GM12891 (cell line): ENCODE results near the gene CD22.

ENCODE experiments used
- PAX5 ChIP-seq: IDR thresholded peaks from 2 replicates; pipeline ENCODE4 v1.6.1; 2011; ENCODE audit warnings: low read length, moderate library complexity, mild to moderate bottlenecking; ENCODE audit not compliant: insufficient read depth, severe bottlenecking
- POLR2A ChIP-seq: IDR thresholded peaks from 2 replicates; pipeline ENCODE4 v1.6.1; 2011; ENCODE audit warnings: low read depth, low read length, control low read depth
- POLR2AphosphoS5 ChIP-seq: IDR thresholded peaks from 2 replicates; pipeline ENCODE4 v1.6.1; 2011; ENCODE audit warnings: low read depth, low read length, control low read depth
- POU2F2 ChIP-seq: IDR thresholded peaks from 2 replicates; pipeline ENCODE4 v1.6.1; 2011; ENCODE audit warnings: low read depth, mild to moderate bottlenecking, control low read depth, low read length, moderate library complexity
- SPI1 ChIP-seq: IDR thresholded peaks from 2 replicates; pipeline ENCODE4 v1.6.1; 2011; ENCODE audit warnings: low read depth, low read length, control low read depth
- TAF1 ChIP-seq: IDR thresholded peaks from 2 replicates; pipeline ENCODE4 v1.6.1; 2011; ENCODE audit warnings: low read depth, low read length, control low read depth

DNA sequence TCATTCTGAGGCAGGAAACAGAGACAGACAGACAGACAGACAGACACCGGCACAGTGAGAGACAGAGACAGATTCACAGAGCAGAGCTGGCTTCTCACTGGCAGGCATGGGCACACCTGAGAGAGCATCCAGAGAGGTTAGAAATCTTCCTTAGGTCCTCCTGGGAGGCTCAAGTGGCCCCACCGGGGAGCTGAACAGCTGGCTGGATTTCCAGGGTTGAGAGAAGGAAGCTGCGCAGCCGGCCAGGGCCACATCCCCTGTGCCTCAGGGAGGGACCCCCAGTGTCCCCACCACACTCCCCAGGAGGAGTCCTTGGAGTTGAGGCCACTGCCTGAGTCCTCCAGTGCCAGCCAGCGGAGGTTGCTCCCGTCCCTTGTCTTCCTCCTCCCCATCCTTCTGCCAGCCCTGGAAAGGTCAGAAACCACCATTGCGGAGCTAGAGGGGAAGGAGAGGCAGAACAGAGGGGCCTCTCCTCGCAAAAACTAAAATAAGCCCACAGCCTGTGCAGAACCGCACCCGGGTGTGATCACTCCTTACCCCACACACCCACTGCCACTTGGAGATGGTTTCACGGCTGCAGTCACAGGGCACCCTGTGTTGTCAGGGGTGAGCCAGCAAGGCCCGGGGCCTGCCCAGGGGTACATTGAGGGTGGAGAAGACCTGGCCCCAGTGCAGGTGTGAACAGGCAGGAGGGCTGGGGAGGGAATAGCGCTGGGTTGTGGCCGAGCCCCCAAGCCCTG lies 33.4 kb downstream of the CD22 start:
- TF ChIP-seq POLR2A: no peak
- no peak for TF ChIP-seq POLR2AphosphoS5
- TF ChIP-seq TAF1: no peak
- TF ChIP-seq SPI1: no peak
- TF ChIP-seq PAX5: no peak
- TF ChIP-seq POU2F2: no peak
